NCI-H146 (cell line): ENCODE data around the gene TXNL4A.
"Not testable (repeated sequence)": the region's sequence is repeated elsewhere in the genome, so short reads cannot be mapped to it uniquely, and the experiment has no call there.

Source experiments
- DNase-seq: peaks from one replicate; lab custom pipeline; 2025; lab: John Stamatoyannopoulos, UW

The TXNL4A gene

GRCh38 chr18:79988451-79989194 lies at the start of gene TXNL4A:
TSS of gene TXNL4A (minus strand) at chr18:79988563. CDS start at chr18:79988392, 171 bp downstream.
- peak; percentile 95 for DNase-seq

GRCh38 chr18:80037300-80037699 lies 48.9 kb upstream of the TXNL4A start:
- no peak for DNase-seq

- DNase-seq: no peak
Observed at GRCh38 chr18:80035997-80036396, 47.6 kb upstream of the TXNL4A start.

- peak; percentile 32 for DNase-seq
Observed at GRCh38 chr18:80034852-80035406, 46.6 kb upstream of the TXNL4A start.

- DNase-seq: peak; percentile 100
Observed at GRCh38 chr18:80034068-80034851, 45.9 kb upstream of the TXNL4A start, which contains the start of gene RBFA. TSS of gene RBFA (plus strand) at chr18:80034434. CDS start at chr18:80034496, 62 bp downstream.

GRCh38 chr18:80033181-80034067 lies 45.1 kb upstream of the TXNL4A start:
- DNase-seq: no peak

GRCh38 chr18:80029690-80030089 lies 41.3 kb upstream of the TXNL4A start:
- DNase-seq: no peak

GRCh38 chr18:80027719-80028118 lies 39.4 kb upstream of the TXNL4A start:
- not testable (repeated sequence) for DNase-seq

- DNase-seq: no peak
Observed at GRCh38 chr18:80026363-80026762, 38.0 kb upstream of the TXNL4A start.

- DNase-seq: no peak
Observed at GRCh38 chr18:80023173-80023572, 34.8 kb upstream of the TXNL4A start.

- DNase-seq: no peak
Observed at GRCh38 chr18:80022613-80023012, 34.2 kb upstream of the TXNL4A start.

GRCh38 chr18:80012714-80013113 lies 24.4 kb upstream of the TXNL4A start:
- DNase-seq: no peak

- not testable (repeated sequence) for DNase-seq
Observed at GRCh38 chr18:80011496-80012137, 23.3 kb upstream of the TXNL4A start.

- no peak for DNase-seq
Observed at GRCh38 chr18:80010551-80010906, 22.2 kb upstream of the TXNL4A start.

GRCh38 chr18:80009661-80010550 lies 21.5 kb upstream of the TXNL4A start:
- DNase-seq: no peak

GRCh38 chr18:80006724-80007123 lies 18.4 kb upstream of the TXNL4A start:
- peak; percentile 83 for DNase-seq

GRCh38 chr18:80004600-80005342 lies 16.4 kb upstream of the TXNL4A start:
- peak; percentile 13 for DNase-seq

GRCh38 chr18:80002468-80002867 lies 14.1 kb upstream of the TXNL4A start:
- no peak for DNase-seq

- no peak for DNase-seq
Observed at GRCh38 chr18:80000877-80001276, 12.5 kb upstream of the TXNL4A start.

- not testable (repeated sequence) for DNase-seq
Observed at GRCh38 chr18:79999701-80000100, 11.3 kb upstream of the TXNL4A start.
